ENCODE data around the gene MDM1.

The MDM1 gene

GRCh38 chr12:68264857-68265256, 67.3 kb downstream of the MDM1 start:
- TF ChIP-seq CSRNP3 (CRISPR knock-in tag; IDR thresholded peaks at IDR 0.05) (no peak), ZNF565 (CRISPR knock-in tag; conservative IDR thresholded peaks at IDR 0.05; ENCODE audit: low read depth) (no peak), TOX (CRISPR knock-in tag; IDR thresholded peaks at IDR 0.05; ENCODE audit: borderline replicate concordance) (no peak), GLIS3 (CRISPR knock-in tag; IDR thresholded peaks at IDR 0.05) (no peak), PPARA (CRISPR knock-in tag; IDR thresholded peaks at IDR 0.05; ENCODE audit: borderline replicate concordance) (no peak), ZC3H10 (CRISPR knock-in tag; IDR thresholded peaks at IDR 0.05) (no peak), OSR1 (CRISPR knock-in tag; IDR thresholded peaks at IDR 0.05) (no peak), PATZ1 (CRISPR knock-in tag; IDR thresholded peaks at IDR 0.05; ENCODE audit: borderline replicate concordance) (no peak), ISL1 (CRISPR knock-in tag; IDR thresholded peaks at IDR 0.05) (no peak), ZFP30 (CRISPR knock-in tag; IDR thresholded peaks at IDR 0.05) (no peak), CSDC2 (CRISPR knock-in tag; IDR thresholded peaks at IDR 0.05) (no peak), ARNTL (CRISPR knock-in tag; IDR thresholded peaks at IDR 0.05; ENCODE audit: borderline replicate concordance, low read depth) (no peak), RARB (CRISPR knock-in tag; IDR thresholded peaks at IDR 0.05) (no peak), ESRRG (CRISPR knock-in tag; IDR thresholded peaks at IDR 0.05) (no peak), TSHZ2 (CRISPR knock-in tag; IDR thresholded peaks at IDR 0.05) (no peak), ZNF70 (CRISPR knock-in tag; IDR thresholded peaks at IDR 0.05) (no peak)
- no peak for ATAC-seq

- no peak for TF ChIP-seq ISL1 (CRISPR knock-in tag; IDR thresholded peaks at IDR 0.05)
- no peak for TF ChIP-seq ARNTL (CRISPR knock-in tag; IDR thresholded peaks at IDR 0.05; ENCODE audit: borderline replicate concordance, low read depth)
- TF ChIP-seq ZNF70 (CRISPR knock-in tag; IDR thresholded peaks at IDR 0.05): no peak
- no peak for TF ChIP-seq CSRNP3 (CRISPR knock-in tag; IDR thresholded peaks at IDR 0.05)
- no peak for TF ChIP-seq PATZ1 (CRISPR knock-in tag; IDR thresholded peaks at IDR 0.05; ENCODE audit: borderline replicate concordance)
- no peak for TF ChIP-seq SNAI2 (CRISPR knock-in tag; IDR thresholded peaks at IDR 0.05)
- no peak for TF ChIP-seq ZNF565 (CRISPR knock-in tag; conservative IDR thresholded peaks at IDR 0.05; ENCODE audit: low read depth)
- TF ChIP-seq PPARA (CRISPR knock-in tag; IDR thresholded peaks at IDR 0.05; ENCODE audit: borderline replicate concordance): no peak
- no peak for TF ChIP-seq ZFP30 (CRISPR knock-in tag; IDR thresholded peaks at IDR 0.05)
- TF ChIP-seq TSHZ2 (CRISPR knock-in tag; IDR thresholded peaks at IDR 0.05): no peak
- no peak for TF ChIP-seq ZNF8 (CRISPR knock-in tag; IDR thresholded peaks at IDR 0.05)
- no peak for TF ChIP-seq RARB (CRISPR knock-in tag; IDR thresholded peaks at IDR 0.05)
- no peak for TF ChIP-seq OSR1 (CRISPR knock-in tag; IDR thresholded peaks at IDR 0.05)
- no peak for TF ChIP-seq ZC3H10 (CRISPR knock-in tag; IDR thresholded peaks at IDR 0.05)
- no peak for TF ChIP-seq TOX (CRISPR knock-in tag; IDR thresholded peaks at IDR 0.05; ENCODE audit: borderline replicate concordance)
- no peak for TF ChIP-seq ESRRG (CRISPR knock-in tag; IDR thresholded peaks at IDR 0.05)
- no peak for TF ChIP-seq GLIS3 (CRISPR knock-in tag; IDR thresholded peaks at IDR 0.05)
- no peak for TF ChIP-seq BACH2 (CRISPR knock-in tag; IDR thresholded peaks at IDR 0.05; ENCODE audit: borderline replicate concordance)
- ATAC-seq: no peak
Observed at GRCh38 chr12:68264158-68264855, 67.9 kb downstream of the MDM1 start.

All from SK-N-SH treated with all-trans-retinoic acid at 6 μM for 48 hours (cell line).